DOHH2 (cell line): ENCODE data around the gene ROBO1.

ENCODE experiments used
- CTCF ChIP-seq: fragments of 200-600 bp; sonication (generic); IDR thresholded peaks from one replicate; pipeline ENCODE4 v1.5.1; 2014; ENCODE audit warnings: antibody characterized with exemption, mild to moderate bottlenecking, low read depth, low read length; ENCODE audit not compliant: poor library complexity, severe bottlenecking
- EZH2phosphoT487 ChIP-seq: fragments of 200-600 bp; sonication (generic); IDR thresholded peaks from 2 replicates; pipeline ENCODE4 v1.6.1; 2017; ENCODE audit warnings: borderline replicate concordance, mild to moderate bottlenecking, antibody characterized with exemption, low read length, moderate library complexity, mixed read lengths

- no peak for TF ChIP-seq CTCF
- TF ChIP-seq EZH2phosphoT487, result no peak
Observed at GRCh38 chr3:79817224-79817623, 49.4 kb upstream of the ROBO1 start.
